ENCODE measurements around the gene LGALS3BP. TPM values are rescaled to one million over a fixed set of nuclear protein-coding genes. Genes with fewer than 3 reads are reported as not detected.

The LGALS3BP gene
- total RNA-seq, 1 experiment from 2014 or later: 389 TPM

- Histone ChIP-seq H3K27me3 (ENCODE audit: insufficient read depth, low read length) (no peaks in the 10 kb centered on the region), H3K9me3 (ENCODE audit: control insufficient read depth in 1 of 2, insufficient read depth in 1 of 2, low read depth in 1 of 2, low read length in 2 of 2) (no peaks in the 10 kb centered on the region), H3K79me2 (ENCODE audit: insufficient read depth, low read length) (peaks cover 88% of the 10 kb centered on the region), H2AFZ (ENCODE audit: low read depth, low read length, poor library complexity, severe bottlenecking) (no peak overlapping the region), H4K20me1 (ENCODE audit: insufficient read depth) (no peaks in the 10 kb centered on the region), H3K9ac (ENCODE audit: low read length) (no peak overlapping the region), H3K4me3 (replicated peaks in 1 of 2; ENCODE audit: low read depth in 1 of 2, low read length in 2 of 2) (no peak overlapping the region), H3K4me1 (ENCODE audit: control insufficient read depth in 1 of 2, insufficient read depth in 2 of 2, low read length in 2 of 2) (peaks cover 13 to 32% of the 10 kb centered on the region in 2 experiments), H3K4me2 (ENCODE audit: low read length) (no peak overlapping the region), H3K36me3 (ENCODE audit: control insufficient read depth in 1 of 2, insufficient read depth in 2 of 2, low read length in 2 of 2) (peaks cover 10 to 14% of the 10 kb centered on the region in 2 experiments; a peak in 3 of 4 replicates), H3K27ac (ENCODE audit: low read depth, low read length) (no peak overlapping the region), H3K9me2 (ENCODE audit: insufficient read depth) (no peaks in the 10 kb centered on the region)
- ChIA-PET POLR2A (no interaction called here), RAD21 (ENCODE audit: low non-redundant PET in 1 of 2, low total read pairs in 2 of 2, uncharacterized antibody in 2 of 2, unreplicated experiment in 2 of 2) (no interaction called here), CTCF (no interaction called here)
- TF ChIP-seq FOSL1 (IDR thresholded peaks at IDR 0.05; ENCODE audit: low read depth) (no peak), REST (IDR thresholded peaks at IDR 0.05; ENCODE audit: low read depth) (no peak), MAX (IDR thresholded peaks at IDR 0.05) (no peak), ATF3 (IDR thresholded peaks at IDR 0.05) (no peak), CEBPB (IDR thresholded peaks at IDR 0.05; ENCODE audit: low read depth) (no peak), ZBTB33 (IDR thresholded peaks at IDR 0.05; ENCODE audit: extremely low read depth, insufficient replicate concordance, low read length) (no peak), TCF7L2 (IDR thresholded peaks at IDR 0.05; ENCODE audit: borderline replicate concordance, extremely low read depth, insufficient read depth, insufficient read length) (no peak), YY1 (IDR thresholded peaks at IDR 0.05; ENCODE audit: extremely low read depth, insufficient replicate concordance, low read depth, low read length) (no peak), EGR1 (IDR thresholded peaks at IDR 0.05; ENCODE audit: low read depth) (no peak), JUND (IDR thresholded peaks at IDR 0.05) (no peak), RAD21 (IDR thresholded peaks at IDR 0.05; ENCODE audit: low read depth) (no peak), SRF (IDR thresholded peaks at IDR 0.05; ENCODE audit: low read depth) (no peak), SP1 (IDR thresholded peaks at IDR 0.05; ENCODE audit: low read depth) (no peak), ZNF274 (IDR thresholded peaks at IDR 0.05; ENCODE audit: low read depth, low read length) (no peak)
- DNase-seq (ENCODE audit: low read depth, low spot score) (no peak), ATAC-seq (no peak)
- no TSS peak for BruUV-seq (replicated peaks)
- intact Hi-C loops (cut with micrococcal nuclease): no loop called here
Observed at GRCh38 chr17:79003661-79004411, 24.1 kb upstream of the LGALS3BP start.
